ENCODE measurements around the gene MTG2.

GRCh38 chr20:62245911-62246280 lies 63.1 kb downstream of the MTG2 start:
- TF ChIP-seq EZH2phosphoT487 (IDR thresholded peaks at IDR 0.05; ENCODE audit: borderline replicate concordance, low read length) (no peak), EZH2 (IDR thresholded peaks at IDR 0.05; ENCODE audit: low read length, unreplicated experiment) (no peak)
- TF ChIP-seq, protein P1, sequence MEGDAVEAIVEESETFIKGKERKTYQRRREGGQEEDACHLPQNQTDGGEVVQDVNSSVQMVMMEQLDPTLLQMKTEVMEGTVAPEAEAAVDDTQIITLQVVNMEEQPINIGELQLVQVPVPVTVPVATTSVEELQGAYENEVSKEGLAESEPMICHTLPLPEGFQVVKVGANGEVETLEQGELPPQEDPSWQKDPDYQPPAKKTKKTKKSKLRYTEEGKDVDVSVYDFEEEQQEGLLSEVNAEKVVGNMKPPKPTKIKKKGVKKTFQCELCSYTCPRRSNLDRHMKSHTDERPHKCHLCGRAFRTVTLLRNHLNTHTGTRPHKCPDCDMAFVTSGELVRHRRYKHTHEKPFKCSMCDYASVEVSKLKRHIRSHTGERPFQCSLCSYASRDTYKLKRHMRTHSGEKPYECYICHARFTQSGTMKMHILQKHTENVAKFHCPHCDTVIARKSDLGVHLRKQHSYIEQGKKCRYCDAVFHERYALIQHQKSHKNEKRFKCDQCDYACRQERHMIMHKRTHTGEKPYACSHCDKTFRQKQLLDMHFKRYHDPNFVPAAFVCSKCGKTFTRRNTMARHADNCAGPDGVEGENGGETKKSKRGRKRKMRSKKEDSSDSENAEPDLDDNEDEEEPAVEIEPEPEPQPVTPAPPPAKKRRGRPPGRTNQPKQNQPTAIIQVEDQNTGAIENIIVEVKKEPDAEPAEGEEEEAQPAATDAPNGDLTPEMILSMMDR (conservative IDR thresholded peaks at IDR 0.05; ENCODE audit: low read depth, low read length) = no peak

Data from PC-3 (cell line).